HUES6 (cell line): Measurements from ENCODE around the gene MOGAT3.
A peak's percentile ranks its signal among the peaks of the same experiment; 100 is the strongest.

Source experiments
- H3K27ac ChIP-seq: 2 replicates; pipeline ENCODE4 v1.7.0; 2013; ENCODE audit warnings: low read depth, mild to moderate bottlenecking, low read length, inconsistent platforms
- H3K27me3 ChIP-seq: 2 replicates; pipeline ENCODE4 v1.6.1; 2013; ENCODE audit warnings: low read length; ENCODE audit not compliant: control insufficient read depth, insufficient read depth
- H3K36me3 ChIP-seq: 2 replicates; pipeline ENCODE4 v1.6.1; 2013; ENCODE audit warnings: low read length; ENCODE audit not compliant: control insufficient read depth, insufficient read depth
- H3K4me1 ChIP-seq: 2 replicates; pipeline ENCODE4 v1.6.1; 2013; ENCODE audit warnings: low read length; ENCODE audit not compliant: control insufficient read depth, insufficient read depth
- H3K4me3 ChIP-seq: 2 replicates; pipeline ENCODE4 v1.5.1; 2013; ENCODE audit warnings: low read depth, low read length
- H3K9ac ChIP-seq: one replicate; pipeline ENCODE4 v1.6.1; 2013; ENCODE audit warnings: mild to moderate bottlenecking, low read length
- H3K9me3 ChIP-seq: 2 replicates; pipeline ENCODE4 v1.6.1; 2013; ENCODE audit warnings: low read depth, low read length; ENCODE audit not compliant: control insufficient read depth, insufficient read depth

The MOGAT3 gene

GRCh38 chr7:101200862-101201599, at the start of gene MOGAT3:
Gene MOGAT3 (minus strand): TSS chr7:101201036. CDS start chr7:101200854, 182 bp downstream.
- Histone ChIP-seq H3K4me3 (peak within 1 kb of the TSS; percentile 64), H3K27me3 (peaks cover 15% of the 10 kb centered on the region; the same call in 1 of the 2 replicates), H3K9me3 (no peaks in the 10 kb centered on the region), H3K36me3 (peaks cover 1% of the 10 kb centered on the region), H3K27ac (no peak within 1 kb of the TSS; the same call in 1 of the 2 replicates), H3K9ac (peak within 1 kb of the TSS; percentile 17), H3K4me1 (peaks cover 16% of the 10 kb centered on the region)

- H3K27me3 ChIP-seq = no peaks in the 10 kb centered on the region
- peaks cover 3% of the 10 kb centered on the region for H3K4me1 ChIP-seq
- H3K4me3 ChIP-seq = no peak overlapping the region
- H3K9ac ChIP-seq = no peak overlapping the region
- H3K9me3 ChIP-seq = no peaks in the 10 kb centered on the region
- no peak overlapping the region for H3K27ac ChIP-seq
- peaks cover 10% of the 10 kb centered on the region for H3K36me3 ChIP-seq
Observed at GRCh38 chr7:101250324-101250723, 49.5 kb upstream of the MOGAT3 start.

GRCh38 chr7:101248276-101248675, 47.4 kb upstream of the MOGAT3 start:
- H3K4me3 ChIP-seq = no peak overlapping the region
- H3K9ac ChIP-seq = no peak overlapping the region
- peaks cover 10% of the 10 kb centered on the region for H3K36me3 ChIP-seq
- no peaks in the 10 kb centered on the region for H3K27me3 ChIP-seq
- H3K27ac ChIP-seq = no peak overlapping the region
- no peaks in the 10 kb centered on the region for H3K9me3 ChIP-seq
- peaks cover 10% of the 10 kb centered on the region for H3K4me1 ChIP-seq

- Histone ChIP-seq H3K27ac (no peak overlapping the region; the same call in 1 of the 2 replicates), H3K27me3 (no peaks in the 10 kb centered on the region), H3K9ac (peak overlapping the region; percentile 87), H3K4me3 (peak overlapping the region; percentile 96), H3K36me3 (peaks cover 21% of the 10 kb centered on the region), H3K4me1 (peaks cover 7% of the 10 kb centered on the region), H3K9me3 (no peaks in the 10 kb centered on the region)
Observed at GRCh38 chr7:101245147-101245668, 44.4 kb upstream of the MOGAT3 start.

- H3K36me3 ChIP-seq = peaks cover 27% of the 10 kb centered on the region
- peak within 1 kb of the TSS; percentile 87 for H3K9ac ChIP-seq
- peaks cover 7% of the 10 kb centered on the region for H3K4me1 ChIP-seq
- H3K27ac ChIP-seq = peak within 1 kb of the TSS; percentile 70; the same call in 1 of the 2 replicates
- H3K9me3 ChIP-seq = no peaks in the 10 kb centered on the region
- H3K4me3 ChIP-seq = peak within 1 kb of the TSS; percentile 96
- H3K27me3 ChIP-seq = no peaks in the 10 kb centered on the region
Observed at GRCh38 chr7:101244375-101245146, 43.7 kb upstream of the MOGAT3 start, which contains the start of gene FIS1. Gene FIS1 (minus strand): TSS chr7:101245081. CDS start chr7:101245004, 77 bp downstream.

- Histone ChIP-seq H3K4me3 (peak overlapping the region; percentile 96), H3K9me3 (no peaks in the 10 kb centered on the region), H3K27ac (no peak overlapping the region), H3K36me3 (peaks cover 30% of the 10 kb centered on the region), H3K27me3 (no peaks in the 10 kb centered on the region), H3K9ac (peak overlapping the region; percentile 87), H3K4me1 (peaks cover 12% of the 10 kb centered on the region)
Observed at GRCh38 chr7:101243646-101244374, 43.0 kb upstream of the MOGAT3 start.

- H3K27me3 ChIP-seq = no peaks in the 10 kb centered on the region
- H3K9me3 ChIP-seq = no peaks in the 10 kb centered on the region
- no peak overlapping the region for H3K9ac ChIP-seq
- H3K36me3 ChIP-seq = peaks cover 41% of the 10 kb centered on the region
- H3K4me3 ChIP-seq = no peak overlapping the region
- peaks cover 26% of the 10 kb centered on the region for H3K4me1 ChIP-seq
- H3K27ac ChIP-seq = no peak overlapping the region
Observed at GRCh38 chr7:101241443-101242349, 40.9 kb upstream of the MOGAT3 start.

GRCh38 chr7:101241015-101241363, 40.2 kb upstream of the MOGAT3 start:
- H3K4me3 ChIP-seq = no peak overlapping the region
- peaks cover 26% of the 10 kb centered on the region for H3K4me1 ChIP-seq
- H3K9me3 ChIP-seq = no peaks in the 10 kb centered on the region
- H3K27me3 ChIP-seq = no peaks in the 10 kb centered on the region
- no peak overlapping the region for H3K9ac ChIP-seq
- H3K27ac ChIP-seq = no peak overlapping the region
- H3K36me3 ChIP-seq = peaks cover 42% of the 10 kb centered on the region

GRCh38 chr7:101240226-101241014, 39.6 kb upstream of the MOGAT3 start:
- Histone ChIP-seq H3K27ac (no peak overlapping the region), H3K27me3 (no peaks in the 10 kb centered on the region), H3K9me3 (no peaks in the 10 kb centered on the region), H3K36me3 (peaks cover 41% of the 10 kb centered on the region), H3K4me3 (no peak overlapping the region), H3K9ac (peak overlapping the region; percentile 25), H3K4me1 (peaks cover 26% of the 10 kb centered on the region)
